Measurements from ENCODE around the gene DCN.

DCN gene

GRCh38 chr12:91205811-91206210 lies 23.2 kb upstream of the DCN start:
- Mint-ChIP-seq H3K36me3 (ENCODE audit: low read depth) (no peaks in the 10 kb centered on the region), H3K27me3 (ENCODE audit: low read depth) (no peaks in the 10 kb centered on the region), H3K4me1 (ENCODE audit: low read depth) (no peaks in the 10 kb centered on the region), H3K9me3 (no peaks in the 10 kb centered on the region), H3K4me3 (no peak overlapping the region), H3K27ac (no peak overlapping the region)
- no peak for DNase-seq (ENCODE audit: low spot score)

DNA sequence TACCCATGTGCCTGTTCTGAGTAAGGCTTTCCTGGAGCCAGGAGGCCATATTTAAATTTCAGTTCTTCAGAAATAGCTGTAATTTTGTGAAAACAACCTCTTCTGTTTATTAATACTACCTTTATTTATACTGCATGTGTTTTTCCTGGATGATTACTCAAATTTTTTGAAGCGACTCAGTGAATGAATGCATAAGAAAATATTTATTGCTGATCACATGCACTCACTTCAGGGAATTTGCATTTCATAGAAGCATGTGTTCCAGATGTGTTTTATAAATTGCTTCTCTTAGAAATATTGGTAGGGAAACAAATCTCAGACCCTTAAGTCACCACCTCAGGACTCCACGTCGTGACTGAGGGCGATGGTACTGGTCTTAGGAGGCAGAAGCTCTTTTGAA lies 21.8 kb upstream of the DCN start:
- H3K36me3 Mint-ChIP-seq (ENCODE audit: low read depth) = no peaks in the 10 kb centered on the region
- no peak overlapping the region for H3K4me3 Mint-ChIP-seq
- DNase-seq (ENCODE audit: low spot score) = no peak
- no peaks in the 10 kb centered on the region for H3K9me3 Mint-ChIP-seq
- H3K4me1 Mint-ChIP-seq (ENCODE audit: low read depth) = no peaks in the 10 kb centered on the region
- H3K27me3 Mint-ChIP-seq (ENCODE audit: low read depth) = no peaks in the 10 kb centered on the region
- H3K27ac Mint-ChIP-seq = no peak overlapping the region

- no peaks in the 10 kb centered on the region for H3K27me3 Mint-ChIP-seq (ENCODE audit: low read depth)
- no peaks in the 10 kb centered on the region for H3K36me3 Mint-ChIP-seq (ENCODE audit: low read depth)
- H3K27ac Mint-ChIP-seq = no peak overlapping the region
- DNase-seq (ENCODE audit: low spot score) = no peak
- no peaks in the 10 kb centered on the region for H3K9me3 Mint-ChIP-seq
- no peak overlapping the region for H3K4me3 Mint-ChIP-seq
- no peaks in the 10 kb centered on the region for H3K4me1 Mint-ChIP-seq (ENCODE audit: low read depth)
Observed at GRCh38 chr12:91203610-91204009, 21.0 kb upstream of the DCN start.

GRCh38 chr12:91202390-91202789 lies 19.8 kb upstream of the DCN start:
- no peak for DNase-seq (ENCODE audit: low spot score)
- Mint-ChIP-seq H3K9me3 (peaks cover 4% of the 10 kb centered on the region), H3K4me3 (no peak overlapping the region), H3K4me1 (ENCODE audit: low read depth) (no peaks in the 10 kb centered on the region), H3K27me3 (ENCODE audit: low read depth) (no peaks in the 10 kb centered on the region), H3K27ac (no peak overlapping the region), H3K36me3 (ENCODE audit: low read depth) (no peaks in the 10 kb centered on the region)

GRCh38 chr12:91196436-91196835 lies 13.8 kb upstream of the DCN start:
- H3K4me3 Mint-ChIP-seq = no peak overlapping the region
- H3K9me3 Mint-ChIP-seq = peaks cover 7% of the 10 kb centered on the region
- H3K27ac Mint-ChIP-seq = no peak overlapping the region
- H3K36me3 Mint-ChIP-seq (ENCODE audit: low read depth) = no peaks in the 10 kb centered on the region
- no peak for DNase-seq (ENCODE audit: low spot score)
- no peaks in the 10 kb centered on the region for H3K4me1 Mint-ChIP-seq (ENCODE audit: low read depth)
- no peaks in the 10 kb centered on the region for H3K27me3 Mint-ChIP-seq (ENCODE audit: low read depth)

- Mint-ChIP-seq H3K4me1 (ENCODE audit: low read depth) (no peaks in the 10 kb centered on the region), H3K36me3 (ENCODE audit: low read depth) (no peaks in the 10 kb centered on the region), H3K27me3 (ENCODE audit: low read depth) (no peaks in the 10 kb centered on the region), H3K9me3 (peaks cover 7% of the 10 kb centered on the region), H3K4me3 (no peak overlapping the region), H3K27ac (no peak overlapping the region)
- DNase-seq (ENCODE audit: low spot score) = no peak
Observed at GRCh38 chr12:91194500-91194899, 11.9 kb upstream of the DCN start.

- DNase-seq (ENCODE audit: low spot score) = no peak
- no peak overlapping the region for H3K4me3 Mint-ChIP-seq
- no peaks in the 10 kb centered on the region for H3K27me3 Mint-ChIP-seq (ENCODE audit: low read depth)
- no peak overlapping the region for H3K27ac Mint-ChIP-seq
- H3K36me3 Mint-ChIP-seq (ENCODE audit: low read depth) = no peaks in the 10 kb centered on the region
- no peaks in the 10 kb centered on the region for H3K4me1 Mint-ChIP-seq (ENCODE audit: low read depth)
- peaks cover 3% of the 10 kb centered on the region for H3K9me3 Mint-ChIP-seq
Observed at GRCh38 chr12:91191513-91192111, 9.0 kb upstream of the DCN start.

GRCh38 chr12:91189516-91189915 lies 6.9 kb upstream of the DCN start:
- no peaks in the 10 kb centered on the region for H3K27me3 Mint-ChIP-seq (ENCODE audit: low read depth)
- no peak overlapping the region for H3K4me3 Mint-ChIP-seq
- H3K36me3 Mint-ChIP-seq (ENCODE audit: low read depth) = no peaks in the 10 kb centered on the region
- no peaks in the 10 kb centered on the region for H3K9me3 Mint-ChIP-seq
- H3K27ac Mint-ChIP-seq = no peak overlapping the region
- no peak for DNase-seq (ENCODE audit: low spot score)
- no peaks in the 10 kb centered on the region for H3K4me1 Mint-ChIP-seq (ENCODE audit: low read depth)

DNA sequence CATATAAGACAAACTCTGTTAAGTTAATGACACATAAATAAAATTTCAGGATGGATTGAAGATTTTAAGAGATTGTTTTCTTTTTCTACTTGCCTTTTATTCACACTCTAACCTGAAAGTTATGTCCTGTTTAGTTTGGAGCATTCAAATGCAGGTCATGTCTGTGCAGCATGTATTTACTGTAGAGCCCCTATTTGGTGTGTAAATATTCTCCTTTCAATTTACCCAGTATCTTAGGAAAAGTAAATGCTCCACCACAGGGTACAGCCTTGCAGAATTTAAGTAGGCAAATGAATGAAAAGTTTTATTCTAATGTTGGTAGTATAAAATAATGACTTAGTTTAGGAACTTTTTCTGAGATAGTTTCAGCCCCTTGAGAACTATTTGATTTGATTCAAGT lies 6.2 kb upstream of the DCN start:
- Mint-ChIP-seq H3K27ac (no peak overlapping the region), H3K4me1 (ENCODE audit: low read depth) (no peaks in the 10 kb centered on the region), H3K4me3 (no peak overlapping the region), H3K36me3 (ENCODE audit: low read depth) (no peaks in the 10 kb centered on the region), H3K9me3 (no peaks in the 10 kb centered on the region), H3K27me3 (ENCODE audit: low read depth) (no peaks in the 10 kb centered on the region)
- DNase-seq (ENCODE audit: low spot score) = no peak

DNA sequence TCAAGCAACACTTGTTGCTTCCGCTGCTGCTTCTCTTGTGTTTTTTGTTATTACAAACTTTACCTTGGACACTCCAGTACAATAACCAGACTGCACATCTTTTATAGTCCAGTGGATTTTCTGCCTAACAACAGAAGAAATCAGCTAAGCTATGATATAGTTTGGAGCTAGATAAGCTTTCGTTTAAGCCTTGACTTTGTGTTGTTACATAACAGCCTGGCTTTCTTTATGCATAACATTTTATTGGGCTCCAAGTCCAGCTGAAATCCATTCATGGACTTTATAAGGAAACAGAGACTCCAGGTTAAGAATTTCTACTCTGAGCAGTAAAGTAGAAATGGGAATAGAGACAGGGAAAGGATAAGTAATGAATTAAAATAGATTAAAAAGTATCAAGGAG lies 3.5 kb upstream of the DCN start:
- DNase-seq (ENCODE audit: low spot score) = no peak
- no peaks in the 10 kb centered on the region for H3K4me1 Mint-ChIP-seq (ENCODE audit: low read depth)
- H3K36me3 Mint-ChIP-seq (ENCODE audit: low read depth) = no peaks in the 10 kb centered on the region
- no peaks in the 10 kb centered on the region for H3K9me3 Mint-ChIP-seq
- no peak overlapping the region for H3K4me3 Mint-ChIP-seq
- H3K27me3 Mint-ChIP-seq (ENCODE audit: low read depth) = no peaks in the 10 kb centered on the region
- no peak overlapping the region for H3K27ac Mint-ChIP-seq

DNA sequence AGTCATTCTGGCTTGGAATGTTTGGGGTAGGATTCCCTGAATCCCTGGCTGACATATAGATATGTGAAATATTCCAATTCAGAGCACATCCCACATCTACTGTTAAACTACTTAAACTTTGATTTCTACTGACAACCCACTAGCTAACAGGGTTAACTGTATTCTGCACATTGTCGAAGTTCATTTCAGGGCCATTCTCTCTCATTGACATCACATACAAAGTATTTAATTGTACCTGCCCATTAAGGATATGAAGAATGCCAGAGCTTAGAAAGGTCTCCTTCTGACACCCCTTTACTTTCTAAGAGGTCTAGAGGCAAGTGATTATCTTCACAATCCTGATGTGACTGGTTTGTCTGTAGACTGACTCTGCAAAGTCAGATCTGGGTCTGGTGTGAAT lies 2.8 kb upstream of the DCN start:
- no peak overlapping the region for H3K27ac Mint-ChIP-seq
- H3K27me3 Mint-ChIP-seq (ENCODE audit: low read depth) = no peaks in the 10 kb centered on the region
- no peaks in the 10 kb centered on the region for H3K4me1 Mint-ChIP-seq (ENCODE audit: low read depth)
- H3K36me3 Mint-ChIP-seq (ENCODE audit: low read depth) = no peaks in the 10 kb centered on the region
- no peak for DNase-seq (ENCODE audit: low spot score)
- H3K4me3 Mint-ChIP-seq = no peak overlapping the region
- H3K9me3 Mint-ChIP-seq = no peaks in the 10 kb centered on the region

GRCh38 chr12:91183551-91183950 lies 934 bp upstream of the DCN start:
- H3K27me3 Mint-ChIP-seq (ENCODE audit: low read depth) = no peaks in the 10 kb centered on the region
- no peaks in the 10 kb centered on the region for H3K9me3 Mint-ChIP-seq
- no peak overlapping the region for H3K27ac Mint-ChIP-seq
- no peaks in the 10 kb centered on the region for H3K4me1 Mint-ChIP-seq (ENCODE audit: low read depth)
- no peaks in the 10 kb centered on the region for H3K36me3 Mint-ChIP-seq (ENCODE audit: low read depth)
- H3K4me3 Mint-ChIP-seq = no peak overlapping the region
- DNase-seq (ENCODE audit: low spot score) = no peak

DNA sequence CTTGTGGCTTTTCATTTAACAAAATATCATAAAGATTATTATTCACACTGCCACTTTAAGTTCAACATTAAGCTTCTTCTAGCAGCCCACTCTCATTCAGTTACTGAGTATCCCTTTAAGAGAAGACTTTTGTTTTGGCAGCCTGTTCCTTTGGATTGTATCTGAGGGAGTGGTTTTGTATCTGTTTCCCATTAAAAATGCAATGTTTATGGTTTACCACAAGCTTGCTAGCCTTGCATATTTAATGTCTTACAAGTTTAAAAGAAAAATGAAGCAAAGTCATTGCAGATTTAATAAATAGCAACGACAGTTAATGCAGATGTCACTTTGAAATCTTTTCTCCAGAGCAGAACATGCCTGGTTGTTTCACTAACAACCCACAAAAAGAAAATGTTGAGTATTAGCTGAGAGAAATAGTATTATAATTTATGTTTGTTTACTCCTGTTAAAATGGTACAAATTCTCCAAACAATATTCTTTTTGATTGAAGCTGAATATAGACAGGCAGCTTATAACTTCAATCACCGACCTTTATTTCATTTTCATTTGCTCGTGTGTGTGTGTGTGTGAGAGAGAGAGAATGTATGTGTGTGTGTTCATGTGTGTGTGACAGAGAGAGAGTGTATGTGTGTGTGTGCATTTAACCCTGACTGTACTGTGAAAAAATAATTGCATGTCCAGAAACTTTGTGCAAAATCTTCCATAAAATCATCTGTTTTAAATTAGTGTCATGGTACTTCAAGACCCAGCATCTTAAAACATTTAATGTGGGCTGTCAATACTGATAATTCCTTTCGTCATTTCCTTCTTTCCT lies 1.8 kb downstream of the DCN start:
- no peak overlapping the region for H3K4me3 Mint-ChIP-seq
- H3K27me3 Mint-ChIP-seq (ENCODE audit: low read depth) = no peaks in the 10 kb centered on the region
- H3K27ac Mint-ChIP-seq = no peak overlapping the region
- H3K4me1 Mint-ChIP-seq (ENCODE audit: low read depth) = no peaks in the 10 kb centered on the region
- no peaks in the 10 kb centered on the region for H3K36me3 Mint-ChIP-seq (ENCODE audit: low read depth)
- DNase-seq (ENCODE audit: low spot score) = no peak
- no peaks in the 10 kb centered on the region for H3K9me3 Mint-ChIP-seq

DNA sequence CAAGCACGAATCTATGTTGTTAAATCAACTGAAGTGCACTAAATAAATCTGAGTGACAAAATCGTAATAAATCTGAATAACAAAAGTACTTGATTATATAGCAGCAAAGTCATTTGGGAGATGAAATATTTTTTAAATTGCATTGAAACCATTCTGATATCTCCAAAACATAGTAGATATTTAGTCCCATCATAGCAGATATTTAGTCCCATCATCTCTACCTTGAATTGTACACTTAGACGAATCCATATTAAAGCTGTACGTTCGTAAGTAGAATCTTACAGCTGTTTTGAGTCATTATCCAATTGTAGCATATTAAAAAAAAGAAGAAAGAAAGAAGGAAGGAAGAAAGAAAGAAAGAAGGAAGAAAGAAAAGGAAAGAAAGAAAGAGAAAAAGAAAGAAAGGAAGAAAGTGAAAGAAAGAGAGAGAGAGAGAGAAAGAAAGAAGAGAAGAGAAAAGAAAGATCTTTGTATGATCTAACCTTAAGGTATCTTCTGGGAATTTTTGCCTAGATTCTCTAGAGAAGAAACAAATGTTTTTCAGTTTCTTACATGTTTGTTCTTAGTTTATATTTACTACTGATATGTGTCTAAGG lies 2.6 kb downstream of the DCN start:
- Mint-ChIP-seq H3K4me3 (no peak overlapping the region), H3K27me3 (ENCODE audit: low read depth) (no peaks in the 10 kb centered on the region), H3K9me3 (no peaks in the 10 kb centered on the region), H3K4me1 (ENCODE audit: low read depth) (no peaks in the 10 kb centered on the region), H3K36me3 (ENCODE audit: low read depth) (no peaks in the 10 kb centered on the region), H3K27ac (no peak overlapping the region)
- no peak for DNase-seq (ENCODE audit: low spot score)
